Endodermal cell (in vitro differentiated cells): ENCODE results near the gene EYA2. TPM values are rescaled to one million over a fixed set of nuclear protein-coding genes. Genes with fewer than 3 reads are reported as not detected.

Experiments
- DNase-seq: peaks from one replicate; pipeline ENCODE4 v3.0.0-alpha.2; 2017
- H3K27ac ChIP-seq: 2 replicates; pipeline ENCODE4 v1.5.1; 2013; ENCODE audit warnings: mild to moderate bottlenecking, low read depth, low read length, moderate library complexity
- H3K27me3 ChIP-seq: 2 replicates; pipeline ENCODE4 v1.6.1; 2013; ENCODE audit warnings: mild to moderate bottlenecking, low read length, moderate library complexity; ENCODE audit not compliant: insufficient read depth, control insufficient read depth, poor library complexity, severe bottlenecking
- H3K36me3 ChIP-seq: 2 replicates; pipeline ENCODE4 v1.7.0; 2013; ENCODE audit warnings: mild to moderate bottlenecking, low read length, moderate library complexity; ENCODE audit not compliant: control insufficient read depth, insufficient read depth
- H3K4me1 ChIP-seq: one replicate; pipeline ENCODE4 v1.7.0; 2013; ENCODE audit warnings: low read length; ENCODE audit not compliant: control insufficient read depth, insufficient read depth
- H3K4me3 ChIP-seq: 2 replicates; pipeline ENCODE4 v1.5.1; 2013; ENCODE audit warnings: mild to moderate bottlenecking, low read length, moderate library complexity
- H3K9ac ChIP-seq: 2 replicates; pipeline ENCODE4 v1.6.1; 2013; ENCODE audit warnings: mild to moderate bottlenecking, low read length, moderate library complexity; ENCODE audit not compliant: poor library complexity, severe bottlenecking; ENCODE audit errors: extremely low read depth
- H3K9me3 ChIP-seq: 2 replicates; pipeline ENCODE4 v1.6.1; 2013; ENCODE audit warnings: mild to moderate bottlenecking, low read length, moderate library complexity; ENCODE audit not compliant: control insufficient read depth
- H3K27ac Mint-ChIP-seq: 2 replicates; pipeline ENCODE4 v1.8.0; 2020; ENCODE audit warnings: mixed read lengths
- H3K27me3 Mint-ChIP-seq: 2 replicates; pipeline ENCODE4 v1.8.0; 2021; ENCODE audit warnings: mild to moderate bottlenecking, mixed read lengths; ENCODE audit not compliant: insufficient read depth
- H3K36me3 Mint-ChIP-seq: 2 replicates; pipeline ENCODE4 v1.8.0; 2020; ENCODE audit warnings: low read depth, mixed read lengths
- H3K4me1 Mint-ChIP-seq: 2 replicates; pipeline ENCODE4 v1.8.0; 2020; ENCODE audit warnings: mixed read lengths
- H3K4me3 Mint-ChIP-seq: 2 replicates; pipeline ENCODE4 v1.8.0; 2020; ENCODE audit warnings: mild to moderate bottlenecking, moderate library complexity, mixed read lengths
- H3K9me3 Mint-ChIP-seq: 2 replicates; pipeline ENCODE4 v1.8.0; 2020; ENCODE audit warnings: mild to moderate bottlenecking, mixed read lengths
- CTCF ChIP-seq: fragments of 200-600 bp; sonication (generic); conservative IDR thresholded peaks from 2 replicates; pipeline ENCODE4 v1.5.0; 2021; ENCODE audit warnings: antibody characterized with exemption, mild to moderate bottlenecking
- WGBS, 2 experiments: methylation state at CpG; one replicate each; pipeline versions ENCODE4 v1.1.5 to v1.1.7; 2013; ENCODE audit warnings: missing lambda C conversion rate in 2 of 2, mixed read lengths in 1 of 2; ENCODE audit not compliant: insufficient coverage in 1 of 2, insufficient read length in 1 of 2; 5-methylcytosine and 5-hydroxymethylcytosine counted together
- total RNA-seq, 2 donors: library from RNA; stranded (reverse); fragmentation: NEBNext Ultra II Directional in 1 of 2; extraction: Animal tissue kit (Norgen Biotek cat#: 25700) in 1 of 2; gene quantifications; 2 replicates in 1 of 2; 3 replicates in 1 of 2; pipeline ENCODE4 v1.2.1, GENCODE V29; 2021

EYA2 gene
- total RNA-seq, 2 donors from 2014 or later = 9.1 to 18.0 TPM

GRCh38 chr20:46937157-46937523, 42.5 kb downstream of the EYA2 start:
- no peaks in the 10 kb centered on the region for H3K27me3 Mint-ChIP-seq
- Histone ChIP-seq H3K9me3 (no peaks in the 10 kb centered on the region), H3K36me3 (no peaks in the 10 kb centered on the region), H3K4me1 (no peaks in the 10 kb centered on the region), H3K27ac (no peak overlapping the region), H3K9ac (no peak overlapping the region), H3K27me3 (no peaks in the 10 kb centered on the region), H3K4me3 (no peak overlapping the region)
- no peak overlapping the region for H3K4me3 Mint-ChIP-seq
- 97 to 100% methylated on average over 4 of the region's 4 CpGs for WGBS, 2 experiments
- no peak for TF ChIP-seq CTCF
- DNase-seq = no peak
- no peaks in the 10 kb centered on the region for H3K9me3 Mint-ChIP-seq
- no peaks in the 10 kb centered on the region for H3K4me1 Mint-ChIP-seq
- no peak overlapping the region for H3K27ac Mint-ChIP-seq
- H3K36me3 Mint-ChIP-seq = peaks cover 2% of the 10 kb centered on the region

- Histone ChIP-seq H3K9me3 (no peaks in the 10 kb centered on the region), H3K36me3 (no peaks in the 10 kb centered on the region), H3K27ac (no peak overlapping the region), H3K4me3 (no peak overlapping the region), H3K4me1 (no peaks in the 10 kb centered on the region), H3K27me3 (no peaks in the 10 kb centered on the region), H3K9ac (no peak overlapping the region)
- no peaks in the 10 kb centered on the region for H3K27me3 Mint-ChIP-seq
- no peak overlapping the region for H3K4me3 Mint-ChIP-seq
- no peaks in the 10 kb centered on the region for H3K9me3 Mint-ChIP-seq
- H3K36me3 Mint-ChIP-seq = peaks cover 2% of the 10 kb centered on the region
- no peak for TF ChIP-seq CTCF
- no peak for DNase-seq
- 89 to 93% methylated on average over 5 to 7 of the region's 7 CpGs for WGBS, 2 experiments
- no peak overlapping the region for H3K27ac Mint-ChIP-seq
- H3K4me1 Mint-ChIP-seq = no peaks in the 10 kb centered on the region
Observed at GRCh38 chr20:46937533-46938226, 43.0 kb downstream of the EYA2 start.

GRCh38 chr20:46938434-46938833, 43.8 kb downstream of the EYA2 start:
- DNase-seq = no peak
- no peaks in the 10 kb centered on the region for H3K27me3 Mint-ChIP-seq
- Histone ChIP-seq H3K9ac (no peak overlapping the region), H3K4me3 (no peak overlapping the region), H3K27me3 (no peaks in the 10 kb centered on the region), H3K9me3 (no peaks in the 10 kb centered on the region), H3K36me3 (no peaks in the 10 kb centered on the region), H3K27ac (no peak overlapping the region), H3K4me1 (no peaks in the 10 kb centered on the region)
- no peak overlapping the region for H3K27ac Mint-ChIP-seq
- H3K4me1 Mint-ChIP-seq = no peaks in the 10 kb centered on the region
- H3K36me3 Mint-ChIP-seq = peaks cover 2% of the 10 kb centered on the region
- 76% methylated on average over 1 of the region's 1 CpG; no CpG with 5 or more reads in 1 of the 2 experiments for WGBS, 2 experiments
- no peak overlapping the region for H3K4me3 Mint-ChIP-seq
- no peak for TF ChIP-seq CTCF
- no peaks in the 10 kb centered on the region for H3K9me3 Mint-ChIP-seq
